Rectal smooth muscle tissue (tissue), 1 donor: ENCODE measurements around the gene EHMT1.

Experiments
- H3K27ac ChIP-seq: one replicate; pipeline ENCODE4 v1.7.0; 2013; ENCODE audit warnings: low read depth, low read length, inconsistent platforms
- H3K27me3 ChIP-seq: one replicate; pipeline ENCODE4 v1.7.0; 2013; ENCODE audit warnings: low read length; ENCODE audit not compliant: control insufficient read depth, insufficient read depth
- H3K36me3 ChIP-seq: one replicate; pipeline ENCODE4 v1.7.0; 2013; ENCODE audit warnings: low read length; ENCODE audit not compliant: control insufficient read depth, insufficient read depth
- H3K4me1 ChIP-seq: one replicate; pipeline ENCODE4 v1.7.0; 2013; ENCODE audit warnings: low read length; ENCODE audit not compliant: control insufficient read depth, insufficient read depth
- H3K4me3 ChIP-seq: one replicate; pipeline ENCODE4 v1.7.0; 2013; ENCODE audit warnings: low read length
- H3K9ac ChIP-seq: one replicate; pipeline ENCODE4 v1.7.0; 2013; ENCODE audit warnings: low read length

The EHMT1 gene

GRCh38 chr9:137618105-137619067, at the start of gene EHMT1:
Gene EHMT1 (plus strand): TSS chr9:137619005. CDS start chr9:137619029, 24 bp downstream.
- Histone ChIP-seq H3K27me3 (no peaks in the 10 kb centered on the region), H3K9ac (peak within 1 kb of the TSS; percentile 84), H3K27ac (peak within 1 kb of the TSS; percentile 93), H3K4me3 (peak within 1 kb of the TSS; percentile 92), H3K4me1 (peaks cover 17% of the 10 kb centered on the region), H3K36me3 (peaks cover 14% of the 10 kb centered on the region)

DNA sequence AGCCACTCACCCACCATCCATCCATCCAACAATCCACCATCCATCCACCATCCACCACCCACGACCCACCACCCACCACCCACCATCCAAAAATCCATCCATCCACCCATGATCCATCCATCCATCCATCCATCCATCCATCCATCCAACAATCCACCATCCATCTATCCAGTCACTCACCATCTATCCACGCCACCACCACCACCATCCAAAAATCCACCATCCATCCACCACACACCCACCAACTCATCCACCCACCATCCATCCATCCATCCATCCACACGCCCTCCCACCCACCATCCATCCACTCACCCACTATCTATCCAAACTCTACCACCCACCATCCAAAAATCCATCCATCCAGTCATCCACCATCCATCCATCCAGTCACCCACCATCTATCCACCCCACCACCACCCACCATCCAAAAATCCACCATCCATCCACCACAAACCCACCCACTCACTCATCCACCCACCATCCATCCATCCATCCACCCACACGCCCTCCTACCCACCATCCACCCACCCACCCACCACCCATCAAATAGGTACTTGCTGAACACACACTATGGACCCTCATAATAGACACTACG, 49.1 kb upstream of the EHMT1 start:
- Histone ChIP-seq H3K27me3 (no peaks in the 10 kb centered on the region), H3K9ac (no peak overlapping the region), H3K4me1 (no peaks in the 10 kb centered on the region), H3K27ac (no peak overlapping the region), H3K36me3 (peaks cover 6% of the 10 kb centered on the region), H3K4me3 (no peak overlapping the region)

GRCh38 chr9:137570566-137570965, 48.2 kb upstream of the EHMT1 start:
- Histone ChIP-seq H3K9ac (no peak overlapping the region), H3K4me3 (no peak overlapping the region), H3K36me3 (peaks cover 5% of the 10 kb centered on the region), H3K27ac (no peak overlapping the region), H3K27me3 (no peaks in the 10 kb centered on the region), H3K4me1 (no peaks in the 10 kb centered on the region)

GRCh38 chr9:137574192-137574591, 44.6 kb upstream of the EHMT1 start:
- H3K4me3 ChIP-seq = no peak overlapping the region
- H3K27ac ChIP-seq = no peak overlapping the region
- peaks cover 10% of the 10 kb centered on the region for H3K36me3 ChIP-seq
- H3K4me1 ChIP-seq = peaks cover 8% of the 10 kb centered on the region
- no peaks in the 10 kb centered on the region for H3K27me3 ChIP-seq
- H3K9ac ChIP-seq = no peak overlapping the region

DNA sequence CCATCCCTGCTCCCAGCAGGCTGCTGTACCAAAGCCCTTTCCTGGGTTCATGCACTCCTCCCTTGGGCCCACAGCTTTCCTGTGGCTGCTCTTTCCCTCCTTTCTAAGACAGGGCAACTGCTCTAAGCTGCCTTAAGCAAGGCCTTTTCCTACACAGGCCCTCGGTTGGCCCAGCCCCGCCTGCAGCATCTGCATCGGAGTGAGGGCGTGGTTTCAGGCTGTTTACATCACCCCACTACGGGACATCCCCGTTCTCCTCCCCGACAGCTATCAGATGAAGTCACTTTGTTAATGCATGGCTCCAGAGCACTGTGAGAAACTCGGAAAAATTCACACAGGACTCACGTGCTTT, 43.5 kb upstream of the EHMT1 start:
- Histone ChIP-seq H3K4me3 (no peak overlapping the region), H3K27ac (no peak overlapping the region), H3K27me3 (no peaks in the 10 kb centered on the region), H3K9ac (no peak overlapping the region), H3K4me1 (peaks cover 9% of the 10 kb centered on the region), H3K36me3 (peaks cover 10% of the 10 kb centered on the region)

DNA sequence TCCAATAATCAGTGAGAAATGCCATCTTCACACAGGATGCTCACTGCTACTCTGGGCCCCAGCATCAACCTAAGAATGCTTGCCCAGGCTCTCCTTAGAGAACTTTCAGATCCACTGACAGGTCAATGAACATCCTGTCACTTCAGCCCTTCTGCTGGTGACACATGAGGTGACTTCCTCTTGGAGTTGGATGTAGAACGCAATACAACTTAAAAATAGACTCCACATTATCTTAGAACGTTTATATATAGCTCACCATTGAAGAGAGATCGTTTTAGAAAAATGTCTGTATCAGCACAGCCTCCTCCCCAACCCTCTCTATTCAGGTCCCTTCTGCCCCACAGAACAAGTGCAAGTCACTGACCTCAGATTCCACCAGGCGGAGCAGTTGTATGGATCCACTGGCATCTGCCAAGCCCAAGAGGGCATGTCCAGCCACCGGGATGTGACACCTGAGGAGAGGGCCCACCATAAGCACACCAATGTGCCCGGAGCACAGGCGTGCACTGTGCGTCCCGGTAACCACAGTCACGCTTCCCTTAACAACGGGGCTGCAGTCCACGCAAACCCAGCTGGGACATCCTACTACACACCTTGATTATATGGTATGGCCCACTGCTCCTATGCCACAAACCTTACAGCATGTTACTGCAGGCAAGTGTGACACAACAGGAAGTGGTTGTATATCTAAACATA, 42.9 kb upstream of the EHMT1 start:
- Histone ChIP-seq H3K27ac (no peak overlapping the region), H3K4me3 (no peak overlapping the region), H3K4me1 (peaks cover 9% of the 10 kb centered on the region), H3K27me3 (no peaks in the 10 kb centered on the region), H3K36me3 (peaks cover 7% of the 10 kb centered on the region), H3K9ac (no peak overlapping the region)

DNA sequence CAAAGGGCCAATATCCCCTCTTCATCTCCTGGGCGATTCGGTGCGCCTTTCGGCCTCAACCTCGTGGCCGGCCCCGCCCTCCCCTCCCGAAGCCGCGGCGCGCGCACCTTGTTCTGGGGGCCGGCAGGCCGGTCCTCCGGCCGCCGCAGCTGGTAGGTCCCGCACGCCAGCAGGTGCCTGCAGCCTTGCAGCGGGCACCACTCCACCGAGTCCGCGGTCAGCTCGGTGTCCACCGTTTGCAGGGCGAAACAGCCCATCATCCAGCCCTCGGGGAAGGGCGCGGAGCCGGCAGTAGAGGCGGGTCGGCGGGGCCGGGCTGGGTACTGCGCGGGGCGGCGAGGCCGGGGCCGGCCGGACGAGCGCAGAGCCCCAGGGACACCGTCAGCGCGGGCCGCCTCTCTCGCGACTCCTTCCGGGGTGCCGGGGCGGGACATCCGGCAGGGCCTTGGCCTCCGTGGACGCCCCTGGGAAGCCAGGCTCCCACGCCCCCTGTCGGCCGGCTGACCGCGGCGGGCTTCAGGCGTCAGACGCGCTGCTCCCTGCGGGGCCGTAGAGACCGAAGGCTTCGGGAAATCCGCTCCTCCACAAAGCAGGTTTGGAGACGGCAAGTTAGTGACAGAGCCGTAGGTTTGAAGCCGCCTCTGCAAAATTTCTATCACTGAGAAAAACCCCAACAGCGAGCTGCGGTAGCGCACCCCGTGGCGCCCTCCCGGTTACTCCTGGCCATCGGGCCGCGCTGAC, 40.1 kb upstream of the EHMT1 start, which contains the start of gene DPH7:
TSS of gene DPH7 (minus strand) at position 408 of the 741 bp plus-strand sequence. CDS start at position 260, 148 bp downstream.
- Histone ChIP-seq H3K9ac (peak within 1 kb of the TSS; percentile 29), H3K27me3 (no peaks in the 10 kb centered on the region), H3K27ac (peak within 1 kb of the TSS; percentile 79), H3K4me3 (peak within 1 kb of the TSS; percentile 84), H3K4me1 (peaks cover 9% of the 10 kb centered on the region), H3K36me3 (peaks cover 23% of the 10 kb centered on the region)

DNA sequence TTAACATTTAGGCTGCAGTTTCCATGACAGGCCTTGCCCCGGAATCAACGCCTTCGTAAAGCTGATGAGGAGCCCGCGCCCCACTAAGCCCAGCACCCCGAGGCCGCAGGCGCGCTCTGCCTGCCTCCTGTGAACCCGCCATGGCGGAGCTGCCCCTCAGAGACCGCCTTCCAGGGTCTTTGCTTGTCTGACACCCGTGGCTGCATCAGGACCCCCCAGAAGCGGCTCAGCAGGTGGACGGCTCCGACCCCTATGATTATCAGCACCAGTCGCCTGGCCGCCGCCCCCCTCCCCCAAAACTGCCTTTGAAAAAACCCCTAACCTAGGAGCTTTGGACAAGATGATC, 39.6 kb upstream of the EHMT1 start:
- peak overlapping the region; percentile 79 for H3K27ac ChIP-seq
- H3K27me3 ChIP-seq = no peaks in the 10 kb centered on the region
- peak overlapping the region; percentile 84 for H3K4me3 ChIP-seq
- H3K4me1 ChIP-seq = peaks cover 9% of the 10 kb centered on the region
- no peak overlapping the region for H3K9ac ChIP-seq
- H3K36me3 ChIP-seq = peaks cover 20% of the 10 kb centered on the region

GRCh38 chr9:137580209-137580953, 38.4 kb upstream of the EHMT1 start:
- Histone ChIP-seq H3K4me1 (peaks cover 9% of the 10 kb centered on the region), H3K27me3 (no peaks in the 10 kb centered on the region), H3K4me3 (no peak overlapping the region), H3K9ac (no peak overlapping the region), H3K27ac (no peak overlapping the region), H3K36me3 (peaks cover 20% of the 10 kb centered on the region)

GRCh38 chr9:137580954-137581322, 37.9 kb upstream of the EHMT1 start:
- Histone ChIP-seq H3K4me3 (no peak overlapping the region), H3K9ac (no peak overlapping the region), H3K27ac (no peak overlapping the region), H3K36me3 (peaks cover 22% of the 10 kb centered on the region), H3K4me1 (peaks cover 9% of the 10 kb centered on the region), H3K27me3 (no peaks in the 10 kb centered on the region)

DNA sequence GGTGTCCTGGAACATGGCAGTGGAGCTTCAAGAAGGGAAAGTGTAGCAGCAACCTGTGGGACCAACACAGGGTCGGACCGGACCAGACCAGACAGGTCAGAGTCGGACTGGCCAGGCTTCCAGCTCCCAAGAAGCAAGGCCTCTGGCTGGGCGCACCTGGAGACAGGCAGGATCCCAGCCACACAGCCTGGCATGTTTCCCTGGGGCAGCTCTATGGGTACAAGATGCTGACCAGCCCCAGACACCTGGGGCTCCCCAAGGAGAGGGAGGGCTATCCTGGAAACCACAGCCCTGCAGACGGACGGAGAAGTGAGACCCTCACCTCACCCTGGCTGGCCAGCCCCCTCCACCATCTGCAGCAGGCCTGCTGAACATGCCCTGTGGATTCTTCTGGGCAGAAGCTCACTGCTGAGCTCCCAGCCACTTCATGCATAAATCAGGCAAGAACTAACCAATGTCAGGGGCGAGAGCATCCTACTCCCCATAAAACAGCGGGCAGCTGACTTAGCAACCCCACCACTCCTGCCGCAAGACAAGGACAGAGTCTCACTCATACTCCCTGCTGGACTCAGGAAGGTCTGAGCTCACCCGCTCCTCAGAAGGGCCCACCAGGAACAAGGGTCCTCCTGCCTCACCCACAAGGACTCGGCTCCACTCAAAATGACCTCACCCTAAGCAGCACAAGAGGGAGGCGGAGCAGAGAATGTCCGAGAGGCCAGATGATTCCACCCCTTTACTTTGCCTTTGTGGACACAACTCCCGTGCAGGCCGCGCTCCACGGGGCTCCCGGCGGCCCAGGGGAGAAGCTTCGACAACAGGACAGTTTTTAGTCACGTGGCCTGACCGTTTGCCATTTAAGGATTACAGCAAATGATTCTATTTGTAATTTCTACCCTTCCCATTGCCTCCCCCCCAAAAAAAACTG, 37.2 kb upstream of the EHMT1 start:
- Histone ChIP-seq H3K36me3 (peaks cover 20% of the 10 kb centered on the region), H3K4me3 (no peak overlapping the region), H3K4me1 (peaks cover 9% of the 10 kb centered on the region), H3K9ac (no peak overlapping the region), H3K27ac (no peak overlapping the region), H3K27me3 (no peaks in the 10 kb centered on the region)
